ENCODE measurements around the gene CDH4. TPM values are rescaled to one million over a fixed set of nuclear protein-coding genes. Genes with fewer than 3 reads are reported as not detected.

The CDH4 gene
- total RNA-seq, 1 donor from 2014 or later, result 3.2 TPM

GRCh38 chr20:61454053-61454452, 202.0 kb downstream of the CDH4 start:
- peaks cover 10% of the 10 kb centered on the region for H3K79me2 ChIP-seq (ENCODE audit: insufficient read depth, low read length)
- no peak overlapping the region for H3K4me3 ChIP-seq (ENCODE audit: insufficient read depth, low read depth, low read length)
- H3K9me3 Mint-ChIP-seq (ENCODE audit: unreplicated experiment), result peaks cover 5% of the 10 kb centered on the region
- no peak overlapping the region for H3K27ac Mint-ChIP-seq (ENCODE audit: unreplicated experiment)
- H4K20me1 ChIP-seq (ENCODE audit: insufficient read depth, low read length), result peaks cover 21% of the 10 kb centered on the region
- no peak overlapping the region for H3K27ac ChIP-seq (ENCODE audit: low read depth, low read length)
- no peaks in the 10 kb centered on the region for H3K36me3 ChIP-seq (ENCODE audit: insufficient read depth, low read length)
- H2AFZ ChIP-seq (ENCODE audit: low read depth, low read length), result no peak overlapping the region
- H3K27me3 ChIP-seq (ENCODE audit: insufficient read depth, low read length), result no peaks in the 10 kb centered on the region
- H3K4me1 Mint-ChIP-seq (ENCODE audit: low read depth, unreplicated experiment), result peaks cover 11% of the 10 kb centered on the region
- H3K9ac ChIP-seq (ENCODE audit: low read length), result no peak overlapping the region
- peaks cover 4% of the 10 kb centered on the region for H3K9me3 ChIP-seq (ENCODE audit: insufficient read depth, low read depth, low read length)
- H3K36me3 Mint-ChIP-seq (ENCODE audit: low read depth, unreplicated experiment), result no peaks in the 10 kb centered on the region
- no peak overlapping the region for H3K4me3 Mint-ChIP-seq (ENCODE audit: unreplicated experiment)
- no peak for DNase-seq (ENCODE audit: low read depth)
- FAIRE-seq, result no peak
- H3K4me1 ChIP-seq (ENCODE audit: insufficient read depth, low read length), result peaks cover 6% of the 10 kb centered on the region
- H3K27me3 Mint-ChIP-seq (ENCODE audit: low read depth, unreplicated experiment), result peaks cover 9% of the 10 kb centered on the region
- TF ChIP-seq EZH2 (IDR thresholded peaks at IDR 0.05; ENCODE audit: insufficient read depth, low read length) (no peak), CTCF (IDR thresholded peaks at IDR 0.05; ENCODE audit: insufficient read depth, low read depth, low read length) (no peak)
- no peak overlapping the region for H3K4me2 ChIP-seq (ENCODE audit: low read length)

- Mint-ChIP-seq H3K27ac (ENCODE audit: unreplicated experiment) (no peak overlapping the region), H3K27me3 (ENCODE audit: low read depth, unreplicated experiment) (peaks cover 9% of the 10 kb centered on the region), H3K4me3 (ENCODE audit: unreplicated experiment) (no peak overlapping the region), H3K4me1 (ENCODE audit: low read depth, unreplicated experiment) (no peaks in the 10 kb centered on the region), H3K36me3 (ENCODE audit: low read depth, unreplicated experiment) (no peaks in the 10 kb centered on the region), H3K9me3 (ENCODE audit: unreplicated experiment) (peaks cover 3% of the 10 kb centered on the region)
- Histone ChIP-seq H3K4me1 (ENCODE audit: insufficient read depth, low read length) (no peaks in the 10 kb centered on the region), H4K20me1 (ENCODE audit: insufficient read depth, low read length) (peaks cover 10% of the 10 kb centered on the region), H3K4me3 (ENCODE audit: insufficient read depth, low read depth, low read length) (no peak overlapping the region), H2AFZ (ENCODE audit: low read depth, low read length) (no peak overlapping the region), H3K9ac (ENCODE audit: low read length) (no peak overlapping the region), H3K27me3 (ENCODE audit: insufficient read depth, low read length) (no peaks in the 10 kb centered on the region), H3K79me2 (ENCODE audit: insufficient read depth, low read length) (peaks cover 10% of the 10 kb centered on the region), H3K9me3 (ENCODE audit: insufficient read depth, low read depth, low read length) (peaks cover 4% of the 10 kb centered on the region), H3K36me3 (ENCODE audit: insufficient read depth, low read length) (no peaks in the 10 kb centered on the region), H3K27ac (ENCODE audit: low read depth, low read length) (no peak overlapping the region), H3K4me2 (ENCODE audit: low read length) (no peak overlapping the region)
- no peak for TF ChIP-seq CTCF (IDR thresholded peaks at IDR 0.05; ENCODE audit: insufficient read depth, low read depth, low read length)
- no peak for TF ChIP-seq EZH2 (IDR thresholded peaks at IDR 0.05; ENCODE audit: insufficient read depth, low read length)
- FAIRE-seq (no peak), DNase-seq (ENCODE audit: low read depth) (no peak)
Measured at GRCh38 chr20:61455508-61456215, 203.6 kb downstream of the CDH4 start.

GRCh38 chr20:61457725-61458124, 205.7 kb downstream of the CDH4 start:
- Histone ChIP-seq H3K9ac (ENCODE audit: low read length) (no peak overlapping the region), H3K4me2 (ENCODE audit: low read length) (no peak overlapping the region), H4K20me1 (ENCODE audit: insufficient read depth, low read length) (peaks cover 10% of the 10 kb centered on the region), H3K79me2 (ENCODE audit: insufficient read depth, low read length) (peaks cover 10% of the 10 kb centered on the region), H3K9me3 (ENCODE audit: insufficient read depth, low read depth, low read length) (peaks cover 4% of the 10 kb centered on the region), H3K27ac (ENCODE audit: low read depth, low read length) (no peak overlapping the region), H3K36me3 (ENCODE audit: insufficient read depth, low read length) (no peaks in the 10 kb centered on the region), H3K4me3 (ENCODE audit: insufficient read depth, low read depth, low read length) (no peak overlapping the region), H3K27me3 (ENCODE audit: insufficient read depth, low read length) (no peaks in the 10 kb centered on the region), H3K4me1 (ENCODE audit: insufficient read depth, low read length) (no peaks in the 10 kb centered on the region), H2AFZ (ENCODE audit: low read depth, low read length) (no peak overlapping the region)
- H3K4me1 Mint-ChIP-seq (ENCODE audit: low read depth, unreplicated experiment), result no peaks in the 10 kb centered on the region
- TF ChIP-seq CTCF (IDR thresholded peaks at IDR 0.05; ENCODE audit: insufficient read depth, low read depth, low read length), result no peak
- TF ChIP-seq EZH2 (IDR thresholded peaks at IDR 0.05; ENCODE audit: insufficient read depth, low read length), result no peak
- no peak overlapping the region for H3K4me3 Mint-ChIP-seq (ENCODE audit: unreplicated experiment)
- no peak for DNase-seq (ENCODE audit: low read depth)
- peaks cover 4% of the 10 kb centered on the region for H3K9me3 Mint-ChIP-seq (ENCODE audit: unreplicated experiment)
- peaks cover 12% of the 10 kb centered on the region for H3K27me3 Mint-ChIP-seq (ENCODE audit: low read depth, unreplicated experiment)
- no peaks in the 10 kb centered on the region for H3K36me3 Mint-ChIP-seq (ENCODE audit: low read depth, unreplicated experiment)
- FAIRE-seq, result no peak
- no peak overlapping the region for H3K27ac Mint-ChIP-seq (ENCODE audit: unreplicated experiment)

Measured in astrocyte (in vitro differentiated cells and primary cell).